ENCODE results near the gene MMP24OS. TPM values are rescaled to one million over a fixed set of nuclear protein-coding genes. Genes with fewer than 3 reads are reported as not detected.

Gene MMP24OS
- total and polyA plus RNA-seq, 9 donors: 8.8 to 33.9 (median 22.7) TPM

DNA sequence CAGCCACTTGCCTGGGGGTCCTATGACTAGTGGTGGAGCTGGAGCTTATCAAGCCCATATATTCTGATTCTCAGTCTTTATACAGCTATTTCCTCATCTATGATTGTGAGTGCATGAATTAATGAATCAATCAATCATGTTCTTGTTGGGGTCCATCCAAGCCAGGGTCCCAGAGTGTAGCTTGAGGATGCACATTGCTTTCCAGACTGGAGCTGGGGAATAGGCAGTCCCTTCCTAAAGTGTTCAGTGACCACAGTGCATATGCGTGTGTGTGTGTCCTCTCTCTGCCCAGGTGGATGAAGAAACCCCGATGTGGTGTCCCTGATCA, 26.3 kb downstream of the MMP24OS start:
- no peak overlapping the region for H3K4me3 ChIP-seq (ENCODE audit: low read length)
- no peaks in the 10 kb centered on the region for H3K36me3 ChIP-seq (ENCODE audit: control insufficient read depth, insufficient read depth, low read length)
- H3K9me3 ChIP-seq (replicated peaks; ENCODE audit: control insufficient read depth, low read depth, low read length): no peaks in the 10 kb centered on the region
- H3K27ac ChIP-seq (ENCODE audit: low read length): no peak overlapping the region
- H3K4me1 ChIP-seq (ENCODE audit: control insufficient read depth, insufficient read depth, low read length): no peaks in the 10 kb centered on the region
- WGBS (ENCODE audit: insufficient coverage): 100% methylated on average over 1 of the region's 2 CpGs
- H3K27me3 ChIP-seq (ENCODE audit: control insufficient read depth, insufficient read depth, low read length): no peaks in the 10 kb centered on the region
- no peak for DNase-seq

DNA sequence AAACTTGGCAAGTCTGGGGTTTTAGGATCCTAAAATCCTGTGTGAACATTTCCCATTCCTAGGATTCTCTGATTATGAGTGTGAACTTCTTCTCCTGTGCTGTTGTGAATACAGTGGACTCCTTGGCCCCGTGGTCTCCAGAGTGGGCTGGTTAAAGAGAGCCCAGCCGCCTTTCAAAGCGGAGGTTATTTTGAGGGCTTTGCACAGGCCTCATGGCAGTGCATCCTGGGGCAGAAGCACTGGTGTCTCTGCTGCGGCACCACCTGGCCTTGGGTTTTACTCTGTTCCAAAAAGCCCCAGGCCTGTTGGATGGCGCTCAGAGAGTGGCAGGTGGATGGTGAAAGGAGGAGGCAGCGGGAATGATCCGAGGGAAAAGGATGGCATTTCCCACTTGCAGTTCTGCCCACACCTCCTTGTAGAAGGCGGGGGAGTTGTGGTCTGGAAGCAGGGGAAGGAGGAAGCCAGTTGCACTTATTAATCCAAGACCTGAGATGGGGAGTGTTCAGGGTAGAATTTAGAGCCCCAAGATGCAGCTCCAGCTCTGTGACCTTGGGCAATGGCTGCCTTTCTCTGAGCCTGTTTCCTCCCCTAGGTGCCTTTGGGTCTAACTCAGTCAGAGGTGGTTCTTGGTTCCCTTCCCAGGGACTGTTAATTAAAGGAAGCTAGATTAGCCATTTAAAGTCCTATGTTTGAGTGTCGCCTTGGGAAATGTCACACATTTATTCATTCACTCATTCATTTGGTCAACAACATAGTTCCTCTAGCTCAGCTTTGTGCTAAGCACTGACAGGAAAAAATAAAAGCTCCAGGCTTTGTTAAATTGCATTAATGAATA, 29.1 kb downstream of the MMP24OS start:
- Histone ChIP-seq H3K36me3 (ENCODE audit: control insufficient read depth, insufficient read depth, low read length) (no peaks in the 10 kb centered on the region), H3K9me3 (replicated peaks; ENCODE audit: control insufficient read depth, low read depth, low read length) (no peaks in the 10 kb centered on the region), H3K4me1 (ENCODE audit: control insufficient read depth, insufficient read depth, low read length) (no peaks in the 10 kb centered on the region), H3K27ac (ENCODE audit: low read length) (no peak overlapping the region), H3K4me3 (ENCODE audit: low read length) (no peak overlapping the region), H3K27me3 (ENCODE audit: control insufficient read depth, insufficient read depth, low read length) (no peaks in the 10 kb centered on the region)
- 53% methylated on average over 5 of the region's 9 CpGs for WGBS (ENCODE audit: insufficient coverage)
- no peak for DNase-seq

DNA sequence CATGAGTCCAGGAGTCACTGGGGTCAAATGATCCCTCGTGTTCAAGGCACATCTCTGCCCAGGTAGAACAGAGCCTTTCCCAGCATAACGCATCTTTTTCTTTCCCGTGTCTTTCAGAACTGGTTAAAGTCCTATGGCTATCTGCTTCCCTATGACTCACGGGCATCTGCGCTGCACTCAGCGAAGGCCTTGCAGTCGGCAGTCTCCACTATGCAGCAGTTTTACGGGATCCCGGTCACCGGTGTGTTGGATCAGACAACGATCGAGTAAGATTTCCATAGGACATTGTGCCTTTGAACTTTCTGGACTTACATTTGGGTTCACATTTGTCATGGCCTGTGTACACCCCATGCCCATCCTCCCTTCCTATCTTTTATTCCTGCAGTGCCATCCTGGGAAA, 31.2 kb downstream of the MMP24OS start:
- Histone ChIP-seq H3K4me1 (ENCODE audit: control insufficient read depth, insufficient read depth, low read length) (no peaks in the 10 kb centered on the region), H3K4me3 (ENCODE audit: low read length) (no peak overlapping the region), H3K36me3 (ENCODE audit: control insufficient read depth, insufficient read depth, low read length) (no peaks in the 10 kb centered on the region), H3K9me3 (replicated peaks; ENCODE audit: control insufficient read depth, low read depth, low read length) (no peaks in the 10 kb centered on the region), H3K27ac (ENCODE audit: low read length) (no peak overlapping the region), H3K27me3 (ENCODE audit: control insufficient read depth, insufficient read depth, low read length) (no peaks in the 10 kb centered on the region)
- DNase-seq: no peak
- whole genome bisulfite sequencing (ENCODE audit: insufficient coverage): 87% methylated on average over 12 of the region's 12 CpGs

DNA sequence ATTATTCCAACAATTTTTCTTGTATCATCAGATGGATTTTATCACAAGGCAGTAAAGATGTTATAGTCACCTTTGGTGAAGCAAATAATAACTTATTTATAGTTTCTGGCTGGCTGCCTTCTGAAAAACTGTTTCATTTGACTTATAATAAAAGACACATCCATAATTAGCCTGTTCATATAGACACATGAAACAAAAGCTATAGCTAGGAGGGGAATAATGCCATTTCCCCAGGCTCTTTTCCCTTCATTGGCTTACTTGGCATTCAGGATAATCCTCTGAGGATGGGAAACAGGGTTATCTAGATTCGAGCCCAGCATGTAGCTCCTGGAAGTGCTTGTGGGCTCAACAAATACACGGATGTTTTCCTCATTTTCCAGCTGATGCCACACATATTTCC, 33.9 kb downstream of the MMP24OS start:
- Histone ChIP-seq H3K4me1 (ENCODE audit: control insufficient read depth, insufficient read depth, low read length) (no peaks in the 10 kb centered on the region), H3K27me3 (ENCODE audit: control insufficient read depth, insufficient read depth, low read length) (peaks cover 4% of the 10 kb centered on the region), H3K36me3 (ENCODE audit: control insufficient read depth, insufficient read depth, low read length) (no peaks in the 10 kb centered on the region), H3K27ac (ENCODE audit: low read length) (no peak overlapping the region), H3K4me3 (ENCODE audit: low read length) (no peak overlapping the region), H3K9me3 (replicated peaks; ENCODE audit: control insufficient read depth, low read depth, low read length) (no peaks in the 10 kb centered on the region)
- DNase-seq: no peak
- WGBS (ENCODE audit: insufficient coverage): 58% methylated on average over 2 of the region's 2 CpGs

DNA sequence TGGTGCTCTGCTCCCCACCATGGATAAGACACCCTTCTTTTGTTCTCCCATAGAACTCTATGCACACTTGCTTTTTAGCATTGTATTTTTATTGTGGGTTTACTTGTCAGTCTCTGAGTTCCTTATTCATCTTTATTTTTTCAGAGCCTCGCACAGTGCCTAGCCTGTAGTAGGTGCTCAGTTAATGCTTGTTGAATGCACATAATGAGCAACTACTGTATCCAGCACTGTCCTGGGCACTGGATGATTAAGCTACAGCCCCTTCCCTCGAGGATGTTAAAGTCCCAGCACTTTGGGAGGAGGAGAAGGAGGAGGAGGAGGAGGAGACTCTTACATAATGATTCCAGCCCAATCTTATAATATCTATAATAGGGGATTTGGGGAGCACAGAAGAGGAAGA, 34.6 kb downstream of the MMP24OS start:
- no peaks in the 10 kb centered on the region for H3K36me3 ChIP-seq (ENCODE audit: control insufficient read depth, insufficient read depth, low read length)
- H3K27me3 ChIP-seq (ENCODE audit: control insufficient read depth, insufficient read depth, low read length): peaks cover 4% of the 10 kb centered on the region
- no peaks in the 10 kb centered on the region for H3K4me1 ChIP-seq (ENCODE audit: control insufficient read depth, insufficient read depth, low read length)
- DNase-seq: no peak
- WGBS (ENCODE audit: insufficient coverage): no CpG with 5 or more reads among the region's 2 CpGs
- no peak overlapping the region for H3K4me3 ChIP-seq (ENCODE audit: low read length)
- H3K9me3 ChIP-seq (replicated peaks; ENCODE audit: control insufficient read depth, low read depth, low read length): no peaks in the 10 kb centered on the region
- H3K27ac ChIP-seq (ENCODE audit: low read length): no peak overlapping the region

DNA sequence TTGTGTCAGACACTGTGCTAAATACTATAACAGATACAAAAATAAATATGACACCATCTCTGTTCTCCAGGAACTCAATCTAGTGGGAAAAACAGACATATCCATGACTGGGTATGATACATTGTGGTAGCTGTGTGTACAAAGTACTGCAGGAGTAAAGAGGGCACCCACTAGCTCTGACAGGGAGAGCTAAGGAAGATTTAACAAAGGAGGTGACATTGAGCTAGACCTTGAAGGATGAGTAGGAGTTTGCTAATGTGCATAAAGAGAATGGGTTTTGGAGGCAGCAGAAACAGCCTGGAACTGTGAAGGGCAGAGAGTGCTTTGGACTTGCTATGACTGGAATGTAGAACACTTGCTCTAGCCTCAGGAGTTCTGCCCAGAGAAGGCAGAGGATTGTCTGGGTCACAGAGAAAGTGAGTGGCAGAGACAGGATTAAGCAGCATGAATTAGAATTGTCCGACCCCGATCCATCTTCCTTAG, 37.1 kb downstream of the MMP24OS start:
- no peak overlapping the region for H3K4me3 ChIP-seq (ENCODE audit: low read length)
- no peaks in the 10 kb centered on the region for H3K4me1 ChIP-seq (ENCODE audit: control insufficient read depth, insufficient read depth, low read length)
- no CpG with 5 or more reads among the region's 2 CpGs for WGBS (ENCODE audit: insufficient coverage)
- DNase-seq: no peak
- no peaks in the 10 kb centered on the region for H3K9me3 ChIP-seq (replicated peaks; ENCODE audit: control insufficient read depth, low read depth, low read length)
- H3K27ac ChIP-seq (ENCODE audit: low read length): no peak overlapping the region
- H3K27me3 ChIP-seq (ENCODE audit: control insufficient read depth, insufficient read depth, low read length): peaks cover 4% of the 10 kb centered on the region
- no peaks in the 10 kb centered on the region for H3K36me3 ChIP-seq (ENCODE audit: control insufficient read depth, insufficient read depth, low read length)

DNA sequence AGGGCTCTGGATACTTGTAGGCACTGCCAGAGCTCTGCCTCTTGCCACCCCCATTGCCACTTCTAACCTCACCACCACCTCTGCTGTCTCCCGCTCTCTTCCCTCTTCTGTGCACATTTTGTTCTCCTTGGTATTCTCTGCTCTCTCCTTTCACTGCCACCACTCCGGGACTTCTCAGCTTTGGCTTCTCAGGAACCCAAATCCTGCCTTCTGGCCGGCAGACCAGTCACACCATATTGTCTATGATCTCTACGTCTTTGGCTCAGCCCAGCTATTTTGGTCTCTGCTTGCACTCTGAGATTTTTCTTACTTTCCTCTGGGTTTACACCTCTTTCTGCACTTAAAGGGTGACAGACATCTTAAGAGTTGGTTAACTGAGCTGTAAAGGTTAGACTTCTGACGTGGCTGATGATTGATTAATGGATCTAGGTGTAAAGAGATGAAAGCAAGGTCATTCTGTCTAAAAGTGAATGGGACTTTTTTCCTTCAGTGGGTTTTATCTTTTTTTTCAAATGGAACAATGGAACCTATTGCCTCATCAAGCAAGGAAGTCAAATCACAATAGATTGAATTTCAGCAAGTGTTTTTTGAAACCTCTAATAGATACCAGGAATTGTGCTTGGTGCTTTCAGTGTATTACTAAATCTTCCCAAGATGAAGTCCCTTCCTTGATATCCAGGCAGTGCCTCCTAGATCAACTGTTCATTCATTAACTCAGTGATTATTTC, 37.7 kb downstream of the MMP24OS start:
- DNase-seq: no peak
- Histone ChIP-seq H3K4me1 (ENCODE audit: control insufficient read depth, insufficient read depth, low read length) (no peaks in the 10 kb centered on the region), H3K27ac (ENCODE audit: low read length) (no peak overlapping the region), H3K27me3 (ENCODE audit: control insufficient read depth, insufficient read depth, low read length) (peaks cover 4% of the 10 kb centered on the region), H3K9me3 (replicated peaks; ENCODE audit: control insufficient read depth, low read depth, low read length) (no peaks in the 10 kb centered on the region), H3K36me3 (ENCODE audit: control insufficient read depth, insufficient read depth, low read length) (no peaks in the 10 kb centered on the region), H3K4me3 (ENCODE audit: low read length) (no peak overlapping the region)
- WGBS (ENCODE audit: insufficient coverage): 60% methylated on average over 3 of the region's 5 CpGs

DNA sequence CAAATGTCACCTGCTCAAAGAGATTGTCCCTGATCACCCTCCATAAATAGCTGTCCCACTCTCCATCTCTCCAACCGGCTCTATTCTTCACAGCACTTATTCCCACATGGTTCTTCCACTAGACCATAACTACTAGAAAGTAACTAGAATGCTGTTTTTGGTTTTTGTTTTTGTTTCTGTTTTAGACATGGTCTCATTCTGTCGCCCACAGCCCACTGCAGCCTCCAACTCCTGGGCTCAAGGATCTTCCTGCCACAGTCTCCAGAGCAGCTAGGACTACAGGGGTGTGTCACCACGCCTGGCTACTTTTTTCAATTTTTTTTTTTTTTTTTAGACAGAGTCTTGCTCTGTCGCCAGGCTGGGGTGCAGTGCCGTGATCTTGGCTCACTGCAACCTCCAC, 39.2 kb downstream of the MMP24OS start:
- H3K9me3 ChIP-seq (replicated peaks; ENCODE audit: control insufficient read depth, low read depth, low read length): no peaks in the 10 kb centered on the region
- 76% methylated on average over 2 of the region's 5 CpGs for WGBS (ENCODE audit: insufficient coverage)

DNA sequence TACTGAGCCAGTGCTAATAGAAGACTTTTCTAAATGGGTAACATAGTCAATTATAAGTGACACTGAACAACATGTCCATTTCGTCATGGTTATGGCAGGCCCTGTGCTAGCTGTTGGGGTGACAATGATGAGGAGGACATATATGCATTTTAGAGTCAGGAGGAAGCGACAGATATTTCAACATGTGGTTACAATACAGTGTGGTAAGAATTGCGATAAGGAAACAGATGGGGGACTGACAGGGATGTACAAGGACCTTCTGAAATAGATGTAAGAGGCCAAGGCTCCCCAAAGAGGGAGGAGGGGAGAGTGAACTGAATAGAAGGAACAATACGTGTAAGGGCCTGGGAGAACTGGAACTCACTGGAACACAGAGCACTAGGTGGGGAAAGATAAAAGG, 39.8 kb downstream of the MMP24OS start:
- no peaks in the 10 kb centered on the region for H3K4me1 ChIP-seq (ENCODE audit: control insufficient read depth, insufficient read depth, low read length)
- peaks cover 4% of the 10 kb centered on the region for H3K27me3 ChIP-seq (ENCODE audit: control insufficient read depth, insufficient read depth, low read length)
- no peaks in the 10 kb centered on the region for H3K36me3 ChIP-seq (ENCODE audit: control insufficient read depth, insufficient read depth, low read length)
- no peak overlapping the region for H3K27ac ChIP-seq (ENCODE audit: low read length)
- no peak for DNase-seq
- H3K9me3 ChIP-seq (replicated peaks; ENCODE audit: control insufficient read depth, low read depth, low read length): no peaks in the 10 kb centered on the region
- no peak overlapping the region for H3K4me3 ChIP-seq (ENCODE audit: low read length)
- WGBS (ENCODE audit: insufficient coverage): 74% methylated on average over 4 of the region's 4 CpGs

More for the DNA sequence above, 39.2 kb downstream of the MMP24OS start:
- Histone ChIP-seq H3K27ac (ENCODE audit: low read length) (no peak overlapping the region), H3K4me3 (ENCODE audit: low read length) (no peak overlapping the region), H3K36me3 (ENCODE audit: control insufficient read depth, insufficient read depth, low read length) (no peaks in the 10 kb centered on the region), H3K4me1 (ENCODE audit: control insufficient read depth, insufficient read depth, low read length) (no peaks in the 10 kb centered on the region), H3K27me3 (ENCODE audit: control insufficient read depth, insufficient read depth, low read length) (peaks cover 4% of the 10 kb centered on the region)
- DNase-seq: no peak

DNA sequence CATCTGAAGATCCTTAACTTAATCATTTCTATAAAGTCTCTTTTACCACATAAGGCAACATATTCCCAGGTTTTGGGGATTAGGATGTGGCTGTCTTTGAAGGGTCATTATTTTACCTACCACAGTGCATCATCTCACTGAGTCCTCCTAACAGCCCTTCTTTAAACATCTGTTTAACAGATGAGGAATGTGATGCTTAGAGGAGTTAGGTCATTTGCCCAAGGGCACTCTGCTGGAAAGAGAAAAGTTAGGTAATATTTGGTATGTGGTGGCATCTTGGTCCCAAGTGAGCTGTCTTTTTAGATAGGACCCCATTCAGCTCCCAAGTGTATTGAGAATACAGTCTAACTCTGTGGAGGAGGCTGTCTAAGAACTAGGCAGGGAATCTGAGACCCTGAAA, 40.4 kb downstream of the MMP24OS start:
- Histone ChIP-seq H3K27me3 (ENCODE audit: control insufficient read depth, insufficient read depth, low read length) (peaks cover 4% of the 10 kb centered on the region), H3K4me3 (ENCODE audit: low read length) (no peak overlapping the region), H3K4me1 (ENCODE audit: control insufficient read depth, insufficient read depth, low read length) (no peaks in the 10 kb centered on the region), H3K36me3 (ENCODE audit: control insufficient read depth, insufficient read depth, low read length) (no peaks in the 10 kb centered on the region), H3K9me3 (replicated peaks; ENCODE audit: control insufficient read depth, low read depth, low read length) (no peaks in the 10 kb centered on the region), H3K27ac (ENCODE audit: low read length) (no peak overlapping the region)
- DNase-seq: no peak

Measured in muscle of leg (tissue), 11 donors.